GM21529 (cell line): ENCODE data around the gene KDM6B.

Experiments used
- ATAC-seq: cut with Tn5 transposase; IDR thresholded peaks from one replicate; pipeline ENCODE4 v1.9.1; 2021; ENCODE audit not compliant: unreplicated experiment

The KDM6B gene

GRCh38 chr17:7875804-7876370, 41.9 kb downstream of the KDM6B start:
- no peak for ATAC-seq

- ATAC-seq: no peak
These were observed 44.2 kb downstream of the KDM6B start for GRCh38 chr17:7878234-7878633.

- ATAC-seq: no peak
These were observed 46.3 kb downstream of the KDM6B start for GRCh38 chr17:7880076-7880868.

- ATAC-seq: no peak
These were observed 47.4 kb downstream of the KDM6B start for GRCh38 chr17:7881276-7882054.

GRCh38 chr17:7882068-7882467, 48.1 kb downstream of the KDM6B start:
- ATAC-seq: no peak

GRCh38 chr17:7882629-7883028, 48.6 kb downstream of the KDM6B start:
- no peak for ATAC-seq
